GM10266 (cell line): Measurements from ENCODE around the gene CDK5.
A peak's percentile ranks its signal among the peaks of the same experiment; 100 is the strongest.

ENCODE experiments used
- DNase-seq: peaks from one replicate; pipeline ENCODE4 v3.0.0; 2012; ENCODE audit errors: extremely low spot score
- TF ChIP-seq, protein P1 (sequence below): IDR thresholded peaks from 2 replicates; pipeline ENCODE4 v1.5.1; 2012; ENCODE audit warnings: mild to moderate bottlenecking, low read depth; ENCODE audit not compliant: control insufficient read depth, insufficient read depth; ENCODE audit errors: missing control alignments

Gene CDK5

GRCh38 chr7:151099486-151100211, 42.0 kb upstream of the CDK5 start:
- TF ChIP-seq, protein P1, sequence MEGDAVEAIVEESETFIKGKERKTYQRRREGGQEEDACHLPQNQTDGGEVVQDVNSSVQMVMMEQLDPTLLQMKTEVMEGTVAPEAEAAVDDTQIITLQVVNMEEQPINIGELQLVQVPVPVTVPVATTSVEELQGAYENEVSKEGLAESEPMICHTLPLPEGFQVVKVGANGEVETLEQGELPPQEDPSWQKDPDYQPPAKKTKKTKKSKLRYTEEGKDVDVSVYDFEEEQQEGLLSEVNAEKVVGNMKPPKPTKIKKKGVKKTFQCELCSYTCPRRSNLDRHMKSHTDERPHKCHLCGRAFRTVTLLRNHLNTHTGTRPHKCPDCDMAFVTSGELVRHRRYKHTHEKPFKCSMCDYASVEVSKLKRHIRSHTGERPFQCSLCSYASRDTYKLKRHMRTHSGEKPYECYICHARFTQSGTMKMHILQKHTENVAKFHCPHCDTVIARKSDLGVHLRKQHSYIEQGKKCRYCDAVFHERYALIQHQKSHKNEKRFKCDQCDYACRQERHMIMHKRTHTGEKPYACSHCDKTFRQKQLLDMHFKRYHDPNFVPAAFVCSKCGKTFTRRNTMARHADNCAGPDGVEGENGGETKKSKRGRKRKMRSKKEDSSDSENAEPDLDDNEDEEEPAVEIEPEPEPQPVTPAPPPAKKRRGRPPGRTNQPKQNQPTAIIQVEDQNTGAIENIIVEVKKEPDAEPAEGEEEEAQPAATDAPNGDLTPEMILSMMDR = no peak
- DNase-seq = no peak

DNA sequence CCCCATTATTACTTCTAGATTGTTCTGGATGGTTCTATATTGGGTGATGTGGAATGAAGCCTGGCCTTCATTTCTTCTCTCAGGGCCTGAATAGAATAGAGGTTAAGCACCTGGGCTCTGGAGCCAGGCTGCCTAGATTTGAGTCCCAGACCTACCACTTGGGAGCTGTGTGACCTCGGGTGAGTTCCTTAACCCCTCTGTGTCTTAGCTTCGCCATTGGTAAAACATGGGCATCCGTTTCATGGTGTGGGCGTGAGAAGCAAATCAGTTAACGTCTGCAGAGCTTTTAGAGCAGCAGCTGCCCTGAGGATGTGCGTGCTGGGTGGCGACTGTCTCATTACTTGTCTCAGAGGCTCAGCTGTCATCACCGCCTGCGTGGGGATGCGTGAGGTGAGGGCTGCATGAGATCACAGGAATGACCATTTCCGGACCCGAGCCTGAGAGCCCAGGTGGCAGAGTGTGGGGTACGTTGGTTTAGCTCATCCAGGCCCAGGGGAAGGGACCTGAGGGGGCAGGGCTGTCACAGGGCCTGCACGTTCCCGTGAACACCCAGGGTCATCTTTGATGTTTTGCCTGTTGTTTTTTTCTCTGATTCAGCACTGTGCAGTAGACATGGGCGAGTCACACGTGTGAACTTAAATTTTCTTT, 38.3 kb upstream of the CDK5 start:
- TF ChIP-seq, protein P1 = no peak
- DNase-seq = no peak

- TF ChIP-seq, protein P1 = peak; percentile 4
- DNase-seq = no peak
Measured at GRCh38 chr7:151095123-151095797, 37.6 kb upstream of the CDK5 start.

GRCh38 chr7:151094675-151095074, 37.0 kb upstream of the CDK5 start:
- no peak for DNase-seq
- TF ChIP-seq, protein P1 = no peak

DNA sequence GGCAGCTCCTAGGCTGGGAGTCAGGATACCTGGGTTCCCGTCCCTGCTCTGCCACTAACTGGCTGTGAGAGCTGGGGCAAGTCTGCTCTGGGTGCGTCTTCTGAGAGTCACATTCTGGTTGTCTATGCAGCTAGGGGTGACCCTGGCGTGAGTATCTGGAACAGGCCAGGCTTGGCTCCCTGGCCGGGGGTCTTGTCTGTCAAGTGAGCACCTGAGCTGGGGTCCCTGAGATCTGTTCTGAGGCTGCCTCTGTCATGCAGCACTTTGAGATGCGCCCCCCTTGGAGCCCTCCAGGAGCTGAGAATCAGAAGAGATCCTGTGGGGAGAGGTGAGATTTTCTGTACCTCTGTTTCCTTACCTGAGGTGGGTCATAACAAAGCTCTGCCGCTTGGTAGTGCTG, 36.1 kb upstream of the CDK5 start:
- TF ChIP-seq, protein P1 = no peak
- DNase-seq = no peak

GRCh38 chr7:151091988-151092387, 34.3 kb upstream of the CDK5 start:
- DNase-seq = no peak
- TF ChIP-seq, protein P1 = no peak

- DNase-seq = no peak
- TF ChIP-seq, protein P1 = peak; percentile 60
Measured at GRCh38 chr7:151091431-151091830, 33.7 kb upstream of the CDK5 start.
